GM21447 (cell line): Measurements from ENCODE around the gene EML2.
A peak's percentile ranks its signal among the peaks of the same experiment; 100 is the strongest.

Experiments
- ATAC-seq: cut with Tn5 transposase; IDR thresholded peaks from one replicate; pipeline ENCODE4 v1.9.1; 2021; ENCODE audit not compliant: unreplicated experiment

Gene EML2

DNA sequence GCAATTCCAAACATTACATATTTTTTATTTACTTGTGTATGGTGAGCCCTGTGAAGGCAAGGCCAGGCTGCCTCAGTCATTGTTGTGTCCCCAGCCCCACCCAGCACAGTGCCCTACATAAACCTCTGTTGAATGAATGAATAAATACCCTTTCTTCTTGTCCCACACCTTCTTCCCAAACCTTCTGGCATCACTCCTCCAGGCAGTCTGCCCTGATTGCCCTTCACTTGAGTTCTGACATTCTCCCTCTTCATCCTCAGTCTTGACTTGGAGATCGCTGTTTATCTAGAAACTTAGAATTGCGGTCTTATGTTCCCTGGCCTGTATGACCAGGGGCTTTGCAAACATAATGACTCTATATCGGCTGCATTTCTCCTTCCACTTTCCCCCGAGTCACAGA is 49.4 kb downstream of the EML2 start:
- no peak for ATAC-seq

DNA sequence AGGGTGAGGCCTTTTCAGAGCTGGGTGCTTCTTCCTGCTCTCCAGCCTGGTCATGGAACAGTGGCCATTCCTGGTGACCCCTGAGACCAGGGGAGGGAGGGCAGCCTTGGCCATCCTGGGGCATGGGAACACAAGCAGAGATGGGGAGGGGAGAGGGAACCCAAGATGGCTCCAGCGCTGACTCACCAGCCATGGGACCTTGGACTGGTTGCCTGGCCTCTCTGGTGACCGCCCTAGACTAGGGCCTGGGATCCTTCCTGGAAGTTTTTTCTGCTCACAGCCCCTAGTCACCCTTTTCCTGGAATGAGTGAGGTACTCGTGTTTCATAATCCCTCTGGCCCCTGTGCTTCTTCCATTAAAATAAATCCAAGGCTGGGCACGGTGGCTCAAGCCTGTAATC is 51.3 kb downstream of the EML2 start:
- ATAC-seq = no peak

DNA sequence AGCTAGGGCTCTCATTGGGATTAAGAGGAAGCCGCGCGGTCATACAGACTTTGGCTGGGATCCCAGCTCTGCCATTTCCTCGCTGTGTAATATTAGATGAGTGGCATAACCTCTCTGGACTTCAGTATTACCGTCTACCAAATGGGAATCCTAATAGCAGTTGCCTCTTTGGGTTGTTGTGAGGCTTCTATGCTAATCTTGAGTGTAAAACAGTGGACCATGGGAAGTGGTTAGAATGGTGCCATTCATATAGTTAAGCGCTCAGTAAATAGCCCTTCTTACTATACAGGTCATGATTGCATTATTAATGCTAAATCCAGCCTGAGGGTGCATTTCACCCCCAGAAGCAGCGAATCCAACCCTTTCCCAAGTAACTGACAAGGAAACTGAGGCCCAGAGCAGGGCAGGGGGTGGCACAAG is 54.0 kb downstream of the EML2 start:
- ATAC-seq = no peak

DNA sequence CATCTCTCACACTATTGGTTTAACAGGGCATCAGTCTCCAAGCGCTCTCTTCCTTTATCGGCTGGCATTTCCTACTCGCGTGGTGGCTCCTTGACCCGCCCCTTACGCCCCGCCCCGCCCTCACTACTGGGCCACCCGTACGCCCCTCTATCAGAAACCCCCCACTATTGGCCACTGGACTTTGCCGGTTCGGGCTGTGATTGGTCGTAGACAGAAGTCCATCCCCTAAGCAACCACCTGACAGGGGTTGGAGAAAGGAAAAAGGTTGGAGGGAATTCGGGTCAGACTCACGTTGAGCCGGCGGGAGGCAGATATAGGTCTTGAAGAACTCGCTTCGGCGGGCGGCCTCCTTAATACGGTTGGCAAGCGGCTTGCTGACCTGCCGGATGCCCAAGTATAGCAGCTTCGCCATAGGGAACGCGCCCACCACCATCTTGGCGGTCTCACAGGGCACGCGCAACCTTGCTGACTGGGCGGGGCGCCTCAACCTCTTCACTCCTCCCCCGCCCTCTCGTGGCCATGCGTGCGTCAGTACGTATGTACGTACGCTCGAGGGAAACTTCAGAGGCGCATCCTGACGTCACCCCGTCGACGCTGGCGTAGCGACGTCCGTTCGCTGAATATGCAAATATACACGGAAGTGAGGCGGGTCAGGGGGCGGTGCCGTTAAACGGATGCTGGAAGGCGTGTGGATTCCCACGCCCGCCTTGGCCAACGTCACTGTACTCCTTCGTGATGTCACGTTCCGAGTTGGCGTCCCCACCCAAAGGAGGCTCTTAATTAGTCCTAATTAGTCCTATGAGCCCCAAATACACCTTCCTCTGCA is 54.7 kb downstream of the EML2 start, which contains the start of gene OPA3:
Gene OPA3 (minus strand): TSS at position 471 of the 826 bp plus-strand sequence. CDS start 38 bp downstream, at position 433.
- ATAC-seq = peak; percentile 81

DNA sequence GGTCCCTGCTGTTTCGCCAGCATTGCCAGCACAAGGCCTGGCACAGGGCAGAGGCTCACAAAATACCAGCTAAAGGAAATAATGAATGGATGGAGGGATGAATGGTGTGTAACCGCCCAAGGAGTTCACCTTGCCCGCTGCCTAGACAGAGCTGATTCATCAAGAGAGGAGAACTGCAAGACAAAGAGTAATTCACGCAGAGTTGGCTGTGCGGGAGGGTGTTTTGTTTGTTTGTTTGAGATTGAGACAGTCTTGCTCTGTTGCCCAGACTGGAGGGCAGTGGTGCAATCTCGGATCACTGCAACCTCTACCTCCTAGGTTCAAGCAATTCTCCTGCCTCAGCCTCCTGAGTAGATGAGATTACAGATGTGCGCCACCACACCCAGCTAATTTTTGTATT is 57.6 kb downstream of the EML2 start:
- no peak for ATAC-seq

DNA sequence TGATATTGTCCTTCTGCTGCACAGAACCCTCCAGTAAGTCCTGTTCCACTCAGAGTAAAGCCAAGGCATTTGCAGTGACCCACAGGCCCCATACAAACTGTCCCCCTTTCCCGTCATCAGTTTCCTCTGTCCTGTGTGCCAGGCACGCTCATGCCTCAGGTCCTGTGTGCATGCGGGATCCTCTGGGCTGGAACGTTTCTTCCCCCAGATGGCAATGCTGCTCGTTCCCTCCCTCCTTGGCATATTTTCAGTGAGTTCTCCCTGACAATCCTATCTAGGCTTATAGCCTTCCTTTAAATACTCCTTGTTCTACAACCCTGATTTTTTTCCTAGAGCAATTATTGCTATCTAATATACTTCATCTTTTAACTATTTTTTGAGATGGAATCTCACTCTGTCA is 60.3 kb downstream of the EML2 start:
- no peak for ATAC-seq

DNA sequence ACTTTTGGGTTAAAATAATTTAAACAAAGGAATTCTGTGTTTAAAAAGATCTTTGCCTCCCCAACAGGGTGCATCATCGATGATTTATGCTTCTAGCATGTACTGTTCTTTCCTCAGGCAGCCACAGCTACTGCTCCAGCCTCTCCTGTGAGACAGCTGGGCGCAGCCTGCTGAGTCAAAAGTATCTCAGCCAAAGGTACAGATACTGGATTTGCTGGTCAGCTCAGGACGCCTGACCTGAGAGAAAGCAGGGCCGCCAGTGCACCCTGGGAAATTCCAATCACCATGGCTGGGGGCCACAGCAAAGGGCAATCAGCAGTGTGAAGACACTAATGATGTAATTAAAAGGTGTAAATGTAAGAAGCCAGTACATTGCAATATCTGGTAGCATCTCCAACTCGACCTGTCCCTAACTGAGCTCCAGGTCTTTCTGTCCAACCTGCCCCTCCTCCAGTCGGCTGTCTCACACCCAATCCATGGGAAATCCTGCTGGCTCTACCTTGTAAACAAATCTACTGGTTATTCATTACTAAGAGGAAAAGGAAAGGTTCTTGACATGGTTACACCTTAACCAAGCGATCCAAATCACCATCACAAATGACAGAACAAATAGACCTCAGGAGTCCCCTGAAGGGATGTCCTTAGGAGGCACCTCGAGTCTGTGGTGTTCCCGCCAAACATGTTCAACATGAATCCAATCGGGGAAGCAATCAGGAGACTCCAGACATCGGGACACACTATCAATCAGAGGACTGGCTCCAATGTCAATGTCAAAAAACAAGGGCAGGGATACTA is 61.9 kb downstream of the EML2 start:
- no peak for ATAC-seq

DNA sequence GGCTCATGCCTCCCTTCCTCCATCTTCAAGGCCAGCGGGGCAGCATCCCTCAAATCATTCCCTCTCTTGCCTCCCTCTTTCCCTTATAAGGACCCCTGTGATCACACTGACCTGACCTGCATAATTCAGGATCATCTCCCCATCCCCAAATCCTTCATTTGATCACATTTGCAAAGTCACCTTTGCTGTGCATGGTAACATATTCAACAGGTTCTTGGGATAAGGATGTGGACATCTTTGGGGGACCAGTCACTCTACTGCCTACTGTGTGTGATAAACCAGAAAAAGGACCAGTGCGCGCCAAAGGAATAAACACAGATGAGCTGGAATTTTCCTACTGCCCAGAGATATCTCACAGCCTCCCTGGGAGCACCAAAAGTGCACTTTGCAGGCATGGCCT is 62.5 kb downstream of the EML2 start:
- no peak for ATAC-seq

DNA sequence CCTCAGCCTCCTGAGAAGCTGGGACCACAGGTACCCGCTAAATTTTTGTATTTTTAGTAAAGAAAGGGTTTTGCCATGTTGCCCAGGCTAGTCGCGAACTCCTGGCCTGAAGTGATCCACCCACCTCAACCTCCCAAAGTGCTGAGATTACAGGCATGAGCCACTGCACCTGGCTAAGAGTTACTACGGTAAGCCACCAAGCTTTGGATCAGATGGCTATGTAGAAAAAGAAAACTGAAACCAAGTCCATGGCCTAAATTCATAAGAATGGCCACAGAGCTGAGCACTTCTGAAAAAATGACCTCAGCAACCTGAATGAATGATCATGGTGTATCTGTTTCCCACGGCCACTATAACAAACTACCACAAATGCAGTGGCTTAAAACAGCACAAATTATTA is 64.0 kb downstream of the EML2 start:
- ATAC-seq = no peak

DNA sequence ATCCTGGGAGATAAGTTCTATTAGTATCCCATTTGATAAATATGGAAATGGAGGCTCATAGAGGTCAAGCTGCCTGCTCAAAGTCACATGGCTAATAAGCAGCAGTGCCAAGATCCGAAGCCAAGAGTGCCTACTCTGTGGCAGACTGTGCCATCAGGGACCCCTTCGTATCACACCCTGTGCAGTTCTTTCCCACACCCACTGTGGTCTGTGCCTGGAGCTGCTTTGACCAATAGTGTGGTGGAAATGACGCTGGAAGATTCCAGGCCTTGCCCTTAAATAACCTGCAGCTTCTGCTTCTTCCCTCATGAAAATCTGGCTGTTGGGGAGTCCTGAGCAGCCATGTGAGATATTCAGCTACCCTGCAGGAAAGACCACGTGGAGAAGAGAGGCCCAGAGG is 64.7 kb downstream of the EML2 start:
- no peak for ATAC-seq

DNA sequence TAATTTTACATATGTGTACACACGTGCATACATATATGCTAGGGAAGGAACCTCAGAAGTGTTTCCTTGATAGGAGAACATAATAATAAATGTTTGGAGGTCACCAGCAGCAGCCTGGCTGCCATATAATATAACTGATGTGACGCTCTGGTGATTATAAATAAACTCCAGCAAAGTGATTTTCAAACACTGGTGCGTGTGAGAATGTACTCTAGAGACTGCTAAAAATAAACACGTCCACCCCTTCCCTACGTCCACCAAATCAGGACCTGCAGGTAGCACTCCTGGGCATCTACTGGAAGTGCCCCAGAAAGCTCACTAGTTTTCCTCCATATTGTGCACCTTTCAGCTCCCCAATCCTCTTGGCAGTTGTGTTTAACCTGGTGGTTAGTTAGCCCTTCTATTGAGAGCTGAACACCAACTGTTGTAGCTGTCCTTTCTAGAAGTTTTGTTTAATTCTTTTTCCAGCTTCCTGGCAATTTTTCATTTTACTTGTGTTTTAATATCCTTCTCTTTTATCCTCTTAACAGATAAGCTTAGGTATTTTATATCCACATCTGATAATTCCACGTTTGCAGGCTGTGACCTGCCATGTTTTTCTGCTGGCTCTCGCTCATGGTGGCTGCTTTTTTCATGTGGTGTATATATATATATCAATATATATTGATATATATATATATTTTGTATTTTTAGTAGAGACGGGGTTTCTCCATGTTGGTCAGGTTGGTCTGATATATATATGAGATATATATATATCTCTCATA is 67.6 kb downstream of the EML2 start:
- ATAC-seq = no peak

DNA sequence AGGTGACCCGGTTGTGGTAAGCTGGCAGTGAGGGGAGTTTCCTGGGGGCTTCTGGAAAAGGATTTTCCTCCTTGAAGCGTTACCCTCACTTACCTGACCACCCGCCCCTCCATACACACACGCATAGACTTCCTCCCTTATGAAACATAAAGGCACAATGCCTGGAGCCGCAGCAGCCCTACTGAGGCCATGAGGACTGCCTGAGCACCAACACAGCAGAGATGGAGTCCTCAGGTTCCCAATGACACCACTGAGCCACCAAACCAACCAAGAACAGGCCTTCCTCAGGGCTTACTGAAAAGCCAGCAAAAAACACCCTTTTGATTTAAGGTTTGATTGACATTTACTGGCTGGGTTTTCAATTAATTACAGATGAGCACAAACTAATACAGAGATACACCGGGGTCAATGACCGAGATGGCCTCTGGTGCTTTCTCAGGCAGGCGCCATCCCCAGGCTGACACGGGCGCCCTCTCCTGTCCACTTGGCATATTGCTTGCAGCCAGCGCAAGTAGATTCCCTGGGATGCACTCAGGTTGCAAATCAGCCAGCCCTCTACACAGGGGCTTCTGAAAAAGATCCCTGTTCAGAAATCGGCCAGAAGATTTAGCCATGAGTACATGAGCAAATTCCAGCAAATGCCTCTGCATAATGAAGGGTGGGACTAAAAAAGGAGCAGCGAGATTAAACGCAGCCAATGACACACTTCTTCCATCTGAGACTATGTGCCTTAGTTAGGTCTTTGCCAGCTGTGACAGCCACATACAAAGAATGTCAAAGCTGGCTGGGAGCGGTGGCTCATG is 69.4 kb downstream of the EML2 start:
- no peak for ATAC-seq

DNA sequence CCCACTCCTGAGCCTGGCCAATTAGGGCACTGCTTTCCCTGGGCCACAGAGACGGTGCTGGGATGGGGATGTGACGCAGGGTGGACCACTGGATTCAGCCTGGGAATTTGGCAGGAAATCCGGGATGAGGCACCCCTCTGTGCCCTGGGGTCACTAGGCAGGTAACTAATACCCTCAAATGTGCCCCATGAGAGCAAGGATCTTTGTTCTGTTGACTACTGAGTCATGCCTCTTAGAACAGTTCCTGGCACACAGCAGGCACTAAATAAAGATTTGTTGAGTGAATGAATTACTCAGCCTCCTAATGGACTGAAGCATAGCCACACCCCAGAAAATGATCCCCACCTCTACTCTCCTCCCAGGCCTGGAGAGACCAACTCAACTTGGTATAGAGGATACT is 70.5 kb downstream of the EML2 start:
- no peak for ATAC-seq

DNA sequence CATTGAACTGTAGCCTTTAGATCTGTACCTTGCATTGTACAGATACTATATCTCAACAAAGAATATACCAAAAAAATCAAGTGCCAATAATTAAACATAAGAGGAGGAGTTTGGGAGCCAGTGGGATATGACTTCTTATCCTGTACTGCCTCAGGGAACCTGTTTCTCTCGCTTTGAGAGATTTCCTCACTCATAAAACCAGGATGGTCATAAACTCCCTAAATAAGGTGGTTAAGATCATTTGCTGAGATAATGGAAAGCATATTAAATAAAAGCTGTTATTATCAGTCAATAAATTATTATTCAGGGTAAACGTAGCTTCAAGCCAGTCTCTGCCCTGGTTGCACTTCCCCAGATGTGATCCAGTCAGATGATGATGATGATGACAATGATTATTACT is 71.6 kb downstream of the EML2 start:
- no peak for ATAC-seq

DNA sequence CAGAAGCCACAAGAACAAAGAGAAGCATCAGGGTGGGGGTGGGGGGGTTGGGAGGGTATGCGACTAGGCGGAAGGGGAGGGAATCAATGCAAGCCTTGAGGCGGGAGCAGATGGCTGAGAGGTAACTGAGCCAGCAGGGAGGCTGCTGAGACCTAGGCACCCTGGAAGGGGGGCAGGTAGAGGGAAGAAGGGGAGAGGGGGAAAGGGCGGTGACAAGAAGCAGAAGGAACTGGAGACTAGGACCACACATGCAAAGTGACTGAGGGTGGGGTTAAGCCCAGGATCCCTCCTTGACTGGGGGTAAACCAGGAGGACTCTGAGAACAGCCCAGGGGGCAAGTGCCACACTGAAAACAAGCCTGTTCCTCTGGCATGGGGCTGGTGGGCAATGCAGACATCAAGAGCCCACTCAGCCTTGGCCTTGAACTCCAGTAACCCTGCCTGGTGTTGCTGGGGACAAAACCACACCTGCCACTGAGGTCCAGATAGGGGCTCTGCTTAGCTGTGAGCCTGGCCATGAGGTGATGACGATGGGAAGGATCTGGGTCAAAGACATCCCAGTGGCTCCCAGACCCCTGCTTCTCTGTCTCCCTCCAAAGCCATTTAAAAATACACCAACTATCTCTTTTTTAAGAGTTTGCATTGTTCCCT is 74.9 kb downstream of the EML2 start:
- ATAC-seq = no peak

DNA sequence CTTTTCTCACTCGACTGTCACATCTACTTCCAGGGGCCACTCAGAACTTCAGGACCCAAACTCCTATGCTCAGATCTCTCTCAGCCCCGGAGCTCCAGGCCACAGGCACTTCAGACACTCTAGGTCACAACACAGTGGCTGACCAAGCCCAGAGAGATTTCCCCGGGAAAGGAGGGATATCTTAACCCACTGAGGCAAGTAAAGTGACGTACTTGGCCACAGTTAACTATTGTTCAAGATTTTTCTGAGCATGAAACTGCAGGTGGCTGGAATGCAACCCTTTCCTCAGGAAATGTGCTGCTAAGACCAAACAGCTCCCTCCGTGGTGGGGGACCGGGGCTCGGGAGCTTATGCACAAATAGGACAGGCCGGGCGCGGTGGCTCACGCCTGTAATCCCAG is 78.5 kb downstream of the EML2 start:
- no peak for ATAC-seq

DNA sequence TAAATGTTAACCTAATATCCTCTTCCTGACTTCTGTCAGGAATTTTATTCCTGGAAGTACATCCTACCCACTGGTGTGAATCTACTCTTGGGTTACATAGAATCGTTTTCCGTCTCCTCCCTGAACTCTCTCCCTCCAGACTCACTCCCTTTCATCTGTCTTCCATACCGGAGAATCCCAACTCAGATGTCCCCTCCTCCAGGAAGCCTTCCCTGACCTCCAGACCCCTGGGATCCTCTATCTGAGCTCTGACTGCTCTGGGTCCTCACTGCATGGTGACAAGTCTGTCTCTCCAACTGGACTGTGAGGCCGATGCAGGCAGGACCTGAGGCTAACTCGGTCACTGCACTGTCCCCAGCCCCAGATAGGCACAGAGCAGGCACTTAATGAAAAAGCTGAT is 79.2 kb downstream of the EML2 start:
- no peak for ATAC-seq
